WTC11 (cell line): ENCODE results near the gene PON3.

ENCODE experiments used
- CBFB ChIP-seq: sonication (generic); formaldehyde crosslinking; IDR thresholded peaks from 2 replicates; pipeline ENCODE4 v1.8.1; 2022; ENCODE audit warnings: mild to moderate bottlenecking, low read depth, missing genetic modification reagents
- CTCF ChIP-seq: fragments of 200-600 bp; IDR thresholded peaks from 2 replicates; pipeline ENCODE4 v1.8.0; 2022; ENCODE audit warnings: antibody characterized with exemption
- ETV6 ChIP-seq: sonication (generic); formaldehyde crosslinking; IDR thresholded peaks from 2 replicates; pipeline ENCODE4 v1.8.1; 2022; ENCODE audit warnings: mild to moderate bottlenecking, missing genetic modification reagents
- GABPB1 ChIP-seq: sonication (generic); formaldehyde crosslinking; IDR thresholded peaks from 2 replicates; pipeline ENCODE4 v1.8.1; 2023; ENCODE audit warnings: mild to moderate bottlenecking, missing genetic modification reagents
- GTF2I ChIP-seq: fragments of 250-450 bp; sonication (Bioruptor Pico); conservative IDR thresholded peaks from 2 replicates; pipeline ENCODE4 v1.4.0; 2021; ENCODE audit warnings: mild to moderate bottlenecking
- KAT7 ChIP-seq: sonication (generic); formaldehyde crosslinking; IDR thresholded peaks from 2 replicates; pipeline ENCODE4 v1.8.1; 2023; ENCODE audit warnings: missing genetic modification reagents, mild to moderate bottlenecking, borderline replicate concordance
- RORB ChIP-seq: fragments of 250-450 bp; sonication (Bioruptor Pico); IDR thresholded peaks from 2 replicates; pipeline ENCODE4 v1.9.0; 2021; ENCODE audit warnings: mild to moderate bottlenecking
- SOX15 ChIP-seq: fragments of 250-450 bp; sonication (Bioruptor Pico); IDR thresholded peaks from 2 replicates; pipeline ENCODE4 v1.9.0; 2021; ENCODE audit warnings: mild to moderate bottlenecking
- ZBTB21 ChIP-seq: sonication (generic); formaldehyde crosslinking; IDR thresholded peaks from 2 replicates; pipeline ENCODE4 v1.8.1; 2023; ENCODE audit warnings: mild to moderate bottlenecking, missing genetic modification reagents, borderline replicate concordance
- ZNF121 ChIP-seq: sonication (generic); formaldehyde crosslinking; IDR thresholded peaks from 2 replicates; pipeline ENCODE4 v1.8.0; 2023; ENCODE audit warnings: missing genetic modification reagents
- TF ChIP-seq, protein P1 (sequence below): sonication (generic); formaldehyde crosslinking; IDR thresholded peaks from 2 replicates; pipeline ENCODE4 v1.8.0; 2023; ENCODE audit warnings: missing genetic modification reagents
- TF ChIP-seq, protein P2 (sequence below): sonication (generic); formaldehyde crosslinking; IDR thresholded peaks from 2 replicates; pipeline ENCODE4 v1.8.1; 2022; ENCODE audit warnings: low read depth, missing genetic modification reagents, borderline replicate concordance

- TF ChIP-seq ZBTB21 (CRISPR knock-in tag), result no peak
- TF ChIP-seq SOX15 (CRISPR knock-in tag), result no peak
- no peak for TF ChIP-seq CTCF
- no peak for TF ChIP-seq GTF2I
- TF ChIP-seq ZNF121, result no peak
- TF ChIP-seq ETV6 (CRISPR knock-in tag), result no peak
- no peak for TF ChIP-seq GABPB1
- no peak for TF ChIP-seq CBFB (CRISPR knock-in tag)
- TF ChIP-seq, protein P1, sequence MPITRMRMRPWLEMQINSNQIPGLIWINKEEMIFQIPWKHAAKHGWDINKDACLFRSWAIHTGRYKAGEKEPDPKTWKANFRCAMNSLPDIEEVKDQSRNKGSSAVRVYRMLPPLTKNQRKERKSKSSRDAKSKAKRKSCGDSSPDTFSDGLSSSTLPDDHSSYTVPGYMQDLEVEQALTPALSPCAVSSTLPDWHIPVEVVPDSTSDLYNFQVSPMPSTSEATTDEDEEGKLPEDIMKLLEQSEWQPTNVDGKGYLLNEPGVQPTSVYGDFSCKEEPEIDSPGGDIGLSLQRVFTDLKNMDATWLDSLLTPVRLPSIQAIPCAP (CRISPR knock-in tag), result no peak
- no peak for TF ChIP-seq KAT7
- TF ChIP-seq RORB (CRISPR knock-in tag), result no peak
- TF ChIP-seq, protein P2, sequence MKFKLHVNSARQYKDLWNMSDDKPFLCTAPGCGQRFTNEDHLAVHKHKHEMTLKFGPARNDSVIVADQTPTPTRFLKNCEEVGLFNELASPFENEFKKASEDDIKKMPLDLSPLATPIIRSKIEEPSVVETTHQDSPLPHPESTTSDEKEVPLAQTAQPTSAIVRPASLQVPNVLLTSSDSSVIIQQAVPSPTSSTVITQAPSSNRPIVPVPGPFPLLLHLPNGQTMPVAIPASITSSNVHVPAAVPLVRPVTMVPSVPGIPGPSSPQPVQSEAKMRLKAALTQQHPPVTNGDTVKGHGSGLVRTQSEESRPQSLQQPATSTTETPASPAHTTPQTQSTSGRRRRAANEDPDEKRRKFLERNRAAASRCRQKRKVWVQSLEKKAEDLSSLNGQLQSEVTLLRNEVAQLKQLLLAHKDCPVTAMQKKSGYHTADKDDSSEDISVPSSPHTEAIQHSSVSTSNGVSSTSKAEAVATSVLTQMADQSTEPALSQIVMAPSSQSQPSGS, result no peak
Measured at GRCh38 chr7:95318501-95319100, 77.6 kb downstream of the PON3 start.
